HepG2 (cell line): ENCODE data around the gene SRCIN1. TPM values are rescaled to one million over a fixed set of nuclear protein-coding genes. Genes with fewer than 3 reads are reported as not detected.

ENCODE experiments used
- FOXM1 ChIP-seq: sonication (generic); formaldehyde crosslinking; IDR thresholded peaks from 2 replicates; pipeline ENCODE4 v1.5.0; 2020; ENCODE audit warnings: missing genetic modification reagents
- GLI4 ChIP-seq: sonication (generic); formaldehyde crosslinking; IDR thresholded peaks from 2 replicates; pipeline ENCODE4 v1.5.1; 2020; ENCODE audit warnings: missing genetic modification reagents, mild to moderate bottlenecking, moderate library complexity, borderline replicate concordance
- MAF1 ChIP-seq: sonication (generic); formaldehyde crosslinking; IDR thresholded peaks from 2 replicates; pipeline ENCODE4 v1.5.0; 2020; ENCODE audit warnings: missing genetic modification reagents, borderline replicate concordance
- MLX ChIP-seq: IDR thresholded peaks from 2 replicates; pipeline ENCODE4 v1.6.1; 2016
- PATZ1 ChIP-seq: sonication (generic); formaldehyde crosslinking; IDR thresholded peaks from 2 replicates; pipeline ENCODE4 v1.4.0; 2020; ENCODE audit warnings: missing genetic modification reagents
- SATB2 ChIP-seq: sonication (generic); formaldehyde crosslinking; IDR thresholded peaks from 2 replicates; pipeline ENCODE4 v1.5.0; 2020; ENCODE audit warnings: missing genetic modification reagents
- ZBTB40 ChIP-seq, 2 experiments: fragments of 450-650 bp in 1 of 2; sonication (generic) in 1 of 2; formaldehyde crosslinking in 1 of 2; IDR thresholded peaks; 2 replicates each; pipeline versions ENCODE4 v1.6.1 to v1.8.0; 2016 to 2022; ENCODE audit warnings: antibody characterized with exemption in 1 of 2, mild to moderate bottlenecking in 1 of 2, missing genetic modification reagents in 1 of 2
- ZNF232 ChIP-seq: sonication (generic); formaldehyde crosslinking; IDR thresholded peaks from 2 replicates; pipeline ENCODE4 v1.4.0; 2020; ENCODE audit warnings: missing genetic modification reagents, borderline replicate concordance
- ZNF512B ChIP-seq: sonication (generic); formaldehyde crosslinking; IDR thresholded peaks from 2 replicates; pipeline ENCODE4 v1.5.1; 2020; ENCODE audit warnings: missing genetic modification reagents, mild to moderate bottlenecking, borderline replicate concordance
- ZNF562 ChIP-seq: sonication (generic); formaldehyde crosslinking; IDR thresholded peaks from 2 replicates; pipeline ENCODE4 v1.8.0; 2022; ENCODE audit warnings: missing genetic modification reagents, borderline replicate concordance
- ZNF580 ChIP-seq: IDR thresholded peaks from 2 replicates; pipeline ENCODE4 v1.6.1; 2016; ENCODE audit warnings: low read depth, borderline replicate concordance
- ZNF598 ChIP-seq: sonication (generic); formaldehyde crosslinking; IDR thresholded peaks from 2 replicates; pipeline ENCODE4 v1.5.1; 2020; ENCODE audit warnings: mild to moderate bottlenecking, missing genetic modification reagents, borderline replicate concordance
- ZNF776 ChIP-seq: sonication (generic); formaldehyde crosslinking; IDR thresholded peaks from 2 replicates; pipeline ENCODE4 v1.4.0; 2020; ENCODE audit warnings: mild to moderate bottlenecking, missing genetic modification reagents
- polyA plus RNA-seq, 8 experiments: library from polyadenylated mRNA; depleted of rRNA in 3 of 8; stranded (reverse) in 7 of 8; unstranded in 1 of 8; fragments of >200 nt; fragmentation: Illumina TruSeq in 4 of 8; extraction: Trizol in 4 of 8; gene quantifications; 2 replicates each; pipeline versions ENCODE4 v1.2.1 to v1.2.3, GENCODE V29; 2011 to 2016; ENCODE audit warnings: low read depth in 4 of 8, missing spikeins in 1 of 8, mixed read lengths in 1 of 8; ENCODE audit not compliant: insufficient read depth in 1 of 8
- total RNA-seq, 5 experiments: library from RNA; depleted of rRNA; stranded (reverse); fragments of >200 nt; fragmentation: Illumina TruSeq; extraction: Trizol; gene quantifications; 2 replicates each; pipeline ENCODE4 v1.2.3, GENCODE V29; 2016; ENCODE audit warnings: low read depth in 1 of 5

Gene SRCIN1
- total and polyA plus RNA-seq, 2 of the 13 experiments (the other 11 are each of a cell fraction or from before 2014, with no cell fraction given): 1.2 to 9.6 TPM

GRCh38 chr17:38510421-38511149 lies 95.2 kb downstream of the SRCIN1 start (continued):
- TF ChIP-seq MLX (CRISPR knock-in tag) (no peak), GLI4 (CRISPR knock-in tag) (no peak), ZNF580 (CRISPR knock-in tag) (no peak), MAF1 (no peak), ZNF598 (CRISPR knock-in tag) (no peak), ZNF232 (CRISPR knock-in tag) (no peak), PATZ1 (CRISPR knock-in tag) (no peak; the same call in 1 of the 2 replicates), SATB2 (CRISPR knock-in tag) (no peak), ZNF776 (0 out of 2 replicates have a peak, but pooled peaks have one; percentile 2), ZNF512B (CRISPR knock-in tag) (no peak), ZNF562 (CRISPR knock-in tag) (0 out of 2 replicates have a peak, but pooled peaks have one; percentile 1), FOXM1 (CRISPR knock-in tag) (no peak), ZBTB40 (IDR thresholded peaks at IDR 0.05) (no peak), ZBTB40 (CRISPR knock-in tag; IDR thresholded peaks at IDR 0.05) (no peak)
